Hepatocyte (in vitro differentiated cells): ENCODE results near the gene AP2A2.

Experiments
- EZH2 ChIP-seq: fragments of 200-600 bp; sonication (generic); IDR thresholded peaks from 2 replicates; pipeline ENCODE4 v1.6.1; 2016; ENCODE audit warnings: antibody characterized with exemption, mild to moderate bottlenecking, borderline replicate concordance
- TF ChIP-seq, protein P1 (sequence below): fragments of 200-600 bp; sonication (generic); IDR thresholded peaks from 2 replicates; pipeline ENCODE4 v1.5.1; 2016; ENCODE audit warnings: antibody characterized with exemption, mild to moderate bottlenecking; ENCODE audit not compliant: poor library complexity

DNA sequence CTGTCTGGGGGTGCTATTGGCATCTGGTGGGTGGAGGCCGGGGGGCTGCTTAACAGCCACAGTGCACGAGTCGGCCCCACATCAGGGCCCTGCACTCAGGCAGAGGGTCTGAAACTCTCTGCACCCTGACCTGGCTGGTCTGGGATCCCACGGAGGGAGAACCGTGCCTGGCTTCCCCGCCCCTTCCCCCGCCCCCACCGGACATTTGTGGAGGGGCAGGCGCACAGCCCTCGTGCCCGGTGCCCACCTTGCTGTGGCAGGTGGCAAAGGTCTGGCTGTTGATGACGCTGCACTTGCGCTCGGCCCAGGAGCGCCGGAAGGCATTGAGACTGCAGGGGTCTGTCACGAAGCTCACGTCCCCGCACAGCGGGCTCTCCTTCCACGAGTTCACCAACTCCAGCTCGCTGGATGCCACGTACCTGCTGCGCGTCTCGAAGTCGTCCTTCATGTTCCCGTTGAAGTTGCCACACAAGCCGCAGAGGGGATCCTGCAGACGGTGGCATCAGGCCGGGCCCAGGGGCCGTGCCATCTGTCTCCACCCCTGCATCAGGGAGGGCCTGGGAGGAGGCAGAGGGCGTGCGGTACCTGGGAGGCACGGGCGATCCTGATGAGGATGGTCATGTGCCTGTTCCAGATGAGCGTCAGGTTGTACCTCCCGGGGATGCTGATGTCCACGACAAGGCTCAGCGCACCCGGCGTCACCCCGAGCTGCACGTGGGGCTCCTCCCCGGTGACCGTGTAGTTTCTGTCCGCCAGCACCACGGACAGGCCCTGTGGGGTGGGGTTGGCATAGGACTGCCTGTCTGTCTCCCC is 99.1 kb downstream of the AP2A2 start:
- TF ChIP-seq, protein P1, sequence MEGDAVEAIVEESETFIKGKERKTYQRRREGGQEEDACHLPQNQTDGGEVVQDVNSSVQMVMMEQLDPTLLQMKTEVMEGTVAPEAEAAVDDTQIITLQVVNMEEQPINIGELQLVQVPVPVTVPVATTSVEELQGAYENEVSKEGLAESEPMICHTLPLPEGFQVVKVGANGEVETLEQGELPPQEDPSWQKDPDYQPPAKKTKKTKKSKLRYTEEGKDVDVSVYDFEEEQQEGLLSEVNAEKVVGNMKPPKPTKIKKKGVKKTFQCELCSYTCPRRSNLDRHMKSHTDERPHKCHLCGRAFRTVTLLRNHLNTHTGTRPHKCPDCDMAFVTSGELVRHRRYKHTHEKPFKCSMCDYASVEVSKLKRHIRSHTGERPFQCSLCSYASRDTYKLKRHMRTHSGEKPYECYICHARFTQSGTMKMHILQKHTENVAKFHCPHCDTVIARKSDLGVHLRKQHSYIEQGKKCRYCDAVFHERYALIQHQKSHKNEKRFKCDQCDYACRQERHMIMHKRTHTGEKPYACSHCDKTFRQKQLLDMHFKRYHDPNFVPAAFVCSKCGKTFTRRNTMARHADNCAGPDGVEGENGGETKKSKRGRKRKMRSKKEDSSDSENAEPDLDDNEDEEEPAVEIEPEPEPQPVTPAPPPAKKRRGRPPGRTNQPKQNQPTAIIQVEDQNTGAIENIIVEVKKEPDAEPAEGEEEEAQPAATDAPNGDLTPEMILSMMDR: no peak
- no peak for TF ChIP-seq EZH2
